ENCODE measurements around the gene MAMLD1. TPM values are rescaled to one million over a fixed set of nuclear protein-coding genes. Genes with fewer than 3 reads are reported as not detected.

MAMLD1 gene
- 3.0 and 7.0 TPM in 2 replicates for total RNA-seq (ENCODE audit: low replicate concordance)
- long read RNA-seq, partial matches to known transcripts = 0 of 3 reads
- long read RNA-seq, other reads (novel, unspliced or antisense) = 3 of 3 reads

- peak; percentile 58 for DNase-seq (ENCODE audit: extremely low spot score, unreplicated experiment)
- Mint-ChIP-seq H3K4me1 (ENCODE audit: unreplicated experiment) (no peaks in the 10 kb centered on the region), H3K27ac (no peak within 1 kb of the TSS), H3K4me3 (peak within 1 kb of the TSS; percentile 83), H3K9me3 (no peaks in the 10 kb centered on the region), H3K27me3 (peaks cover 51% of the 10 kb centered on the region), H3K36me3 (no peaks in the 10 kb centered on the region)
- TF ChIP-seq, protein P1, sequence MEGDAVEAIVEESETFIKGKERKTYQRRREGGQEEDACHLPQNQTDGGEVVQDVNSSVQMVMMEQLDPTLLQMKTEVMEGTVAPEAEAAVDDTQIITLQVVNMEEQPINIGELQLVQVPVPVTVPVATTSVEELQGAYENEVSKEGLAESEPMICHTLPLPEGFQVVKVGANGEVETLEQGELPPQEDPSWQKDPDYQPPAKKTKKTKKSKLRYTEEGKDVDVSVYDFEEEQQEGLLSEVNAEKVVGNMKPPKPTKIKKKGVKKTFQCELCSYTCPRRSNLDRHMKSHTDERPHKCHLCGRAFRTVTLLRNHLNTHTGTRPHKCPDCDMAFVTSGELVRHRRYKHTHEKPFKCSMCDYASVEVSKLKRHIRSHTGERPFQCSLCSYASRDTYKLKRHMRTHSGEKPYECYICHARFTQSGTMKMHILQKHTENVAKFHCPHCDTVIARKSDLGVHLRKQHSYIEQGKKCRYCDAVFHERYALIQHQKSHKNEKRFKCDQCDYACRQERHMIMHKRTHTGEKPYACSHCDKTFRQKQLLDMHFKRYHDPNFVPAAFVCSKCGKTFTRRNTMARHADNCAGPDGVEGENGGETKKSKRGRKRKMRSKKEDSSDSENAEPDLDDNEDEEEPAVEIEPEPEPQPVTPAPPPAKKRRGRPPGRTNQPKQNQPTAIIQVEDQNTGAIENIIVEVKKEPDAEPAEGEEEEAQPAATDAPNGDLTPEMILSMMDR (conservative IDR thresholded peaks at IDR 0.05) = no peak
These were observed at the start of gene MAMLD1 for GRCh38 chrX:150362599-150363481. MAMLD1 (plus strand) TSS chrX:150363317; CDS start chrX:150445517, 82,200 bp downstream.

DNA sequence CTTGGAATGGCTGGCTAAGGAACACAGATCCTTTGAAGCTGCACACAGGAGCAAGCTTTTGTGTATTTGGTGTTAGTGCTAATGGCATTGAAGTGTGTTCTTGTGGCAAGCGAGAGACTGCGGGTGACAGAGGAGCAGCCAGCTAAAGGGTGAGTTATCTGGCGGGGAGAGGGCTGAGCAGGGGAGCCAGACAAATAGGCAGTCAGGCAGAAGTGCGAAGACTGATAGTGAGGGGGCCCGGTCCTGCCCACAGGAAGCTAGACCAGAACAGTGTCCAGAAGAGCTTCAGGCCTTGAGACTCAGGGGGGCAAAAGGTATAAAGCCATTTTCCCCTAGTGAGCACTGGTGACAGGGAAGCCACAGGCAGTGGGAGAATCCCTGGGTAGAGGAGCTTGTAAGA lies 49.6 kb upstream of the MAMLD1 start:
- Mint-ChIP-seq H3K4me3 (no peak overlapping the region), H3K9me3 (no peaks in the 10 kb centered on the region), H3K27ac (no peak overlapping the region), H3K4me1 (ENCODE audit: unreplicated experiment) (no peaks in the 10 kb centered on the region), H3K27me3 (no peaks in the 10 kb centered on the region), H3K36me3 (no peaks in the 10 kb centered on the region)
- no peak for DNase-seq (ENCODE audit: extremely low spot score, unreplicated experiment)
- TF ChIP-seq, protein P1 (conservative IDR thresholded peaks at IDR 0.05) = no peak

GRCh38 chrX:150314186-150314585 lies 48.9 kb upstream of the MAMLD1 start:
- no peak overlapping the region for H3K27ac Mint-ChIP-seq
- H3K4me1 Mint-ChIP-seq (ENCODE audit: unreplicated experiment) = no peaks in the 10 kb centered on the region
- DNase-seq (ENCODE audit: extremely low spot score, unreplicated experiment) = no peak
- no peak overlapping the region for H3K4me3 Mint-ChIP-seq
- TF ChIP-seq, protein P1 (conservative IDR thresholded peaks at IDR 0.05) = no peak
- no peaks in the 10 kb centered on the region for H3K36me3 Mint-ChIP-seq
- H3K27me3 Mint-ChIP-seq = no peaks in the 10 kb centered on the region
- no peaks in the 10 kb centered on the region for H3K9me3 Mint-ChIP-seq

DNA sequence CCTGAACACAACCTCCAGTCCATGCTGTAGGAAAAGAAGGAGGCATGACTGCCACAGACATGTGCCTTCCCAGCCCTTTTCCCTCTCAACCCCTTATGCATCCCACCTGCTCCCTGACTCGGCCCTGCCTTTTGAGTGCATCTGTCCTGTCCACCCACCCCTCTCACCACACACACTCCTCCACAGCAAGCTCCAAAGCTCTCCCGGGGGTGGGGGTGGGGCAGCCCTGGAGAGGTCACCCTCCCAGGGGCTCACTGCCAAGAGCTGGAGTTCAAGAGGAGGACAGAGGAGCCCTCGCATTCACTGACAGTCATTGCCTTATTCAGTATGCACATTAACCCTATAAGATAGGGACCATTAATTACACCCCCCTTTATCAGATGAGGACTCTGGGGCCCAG lies 46.6 kb upstream of the MAMLD1 start:
- no peaks in the 10 kb centered on the region for H3K36me3 Mint-ChIP-seq
- no peak overlapping the region for H3K27ac Mint-ChIP-seq
- H3K9me3 Mint-ChIP-seq = no peaks in the 10 kb centered on the region
- H3K4me3 Mint-ChIP-seq = no peak overlapping the region
- TF ChIP-seq, protein P1 (conservative IDR thresholded peaks at IDR 0.05) = no peak
- no peak for DNase-seq (ENCODE audit: extremely low spot score, unreplicated experiment)
- H3K4me1 Mint-ChIP-seq (ENCODE audit: unreplicated experiment) = no peaks in the 10 kb centered on the region
- H3K27me3 Mint-ChIP-seq = no peaks in the 10 kb centered on the region

- no peak for DNase-seq (ENCODE audit: extremely low spot score, unreplicated experiment)
- no peaks in the 10 kb centered on the region for H3K9me3 Mint-ChIP-seq
- no peak overlapping the region for H3K27ac Mint-ChIP-seq
- peaks cover 3% of the 10 kb centered on the region for H3K27me3 Mint-ChIP-seq
- no peak overlapping the region for H3K4me3 Mint-ChIP-seq
- H3K4me1 Mint-ChIP-seq (ENCODE audit: unreplicated experiment) = no peaks in the 10 kb centered on the region
- no peaks in the 10 kb centered on the region for H3K36me3 Mint-ChIP-seq
- TF ChIP-seq, protein P1 (conservative IDR thresholded peaks at IDR 0.05) = no peak
These were observed 40.1 kb upstream of the MAMLD1 start for GRCh38 chrX:150323020-150323419.

Measured in type B pancreatic cell (in vitro differentiated cells).